ENCODE data around the gene IGLON5.
A peak's percentile ranks its signal among the peaks of the same experiment; 100 is the strongest.

The IGLON5 gene

DNA sequence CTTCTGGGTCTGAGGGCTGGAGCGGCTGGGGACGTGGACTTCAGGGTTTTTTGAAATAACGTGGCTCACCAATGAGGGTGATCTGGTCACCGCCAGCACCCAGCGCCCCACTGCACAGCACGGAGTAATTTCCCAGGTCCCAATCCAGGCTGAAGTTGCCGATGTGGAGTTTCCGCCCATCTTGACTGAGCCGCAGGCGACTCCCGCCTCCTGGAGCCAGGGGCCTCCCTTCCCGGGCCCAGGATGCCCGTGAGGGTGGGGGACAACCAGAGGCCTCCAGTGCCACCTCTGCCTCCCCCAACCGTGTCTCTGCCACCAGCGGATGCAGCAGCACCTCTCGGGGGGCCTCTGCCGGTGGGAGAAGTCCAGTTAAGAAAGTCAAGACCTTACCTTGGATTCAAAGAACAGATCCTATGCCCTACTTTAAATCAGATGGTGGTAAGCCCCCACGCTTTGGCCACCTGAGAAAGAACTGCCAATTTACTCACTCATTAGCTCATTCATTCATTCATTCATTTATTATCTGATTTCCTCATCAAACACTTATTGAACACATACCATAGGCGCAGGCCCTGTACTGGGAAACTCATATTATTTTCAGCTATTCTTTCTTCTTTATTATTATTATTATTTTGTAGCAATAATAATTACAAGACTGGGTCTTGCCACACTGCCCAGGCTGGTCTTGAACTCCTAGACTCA is 26.6 kb downstream of the IGLON5 start:
- no peak for TF ChIP-seq CTCF (IDR thresholded peaks at IDR 0.05; ENCODE audit: insufficient read depth, low read depth, low read length, missing control alignments)
- no peak overlapping the region for H3K4me3 ChIP-seq (ENCODE audit: low read depth, low read length)
- no peak for DNase-seq (ENCODE audit: low read depth)

DNA sequence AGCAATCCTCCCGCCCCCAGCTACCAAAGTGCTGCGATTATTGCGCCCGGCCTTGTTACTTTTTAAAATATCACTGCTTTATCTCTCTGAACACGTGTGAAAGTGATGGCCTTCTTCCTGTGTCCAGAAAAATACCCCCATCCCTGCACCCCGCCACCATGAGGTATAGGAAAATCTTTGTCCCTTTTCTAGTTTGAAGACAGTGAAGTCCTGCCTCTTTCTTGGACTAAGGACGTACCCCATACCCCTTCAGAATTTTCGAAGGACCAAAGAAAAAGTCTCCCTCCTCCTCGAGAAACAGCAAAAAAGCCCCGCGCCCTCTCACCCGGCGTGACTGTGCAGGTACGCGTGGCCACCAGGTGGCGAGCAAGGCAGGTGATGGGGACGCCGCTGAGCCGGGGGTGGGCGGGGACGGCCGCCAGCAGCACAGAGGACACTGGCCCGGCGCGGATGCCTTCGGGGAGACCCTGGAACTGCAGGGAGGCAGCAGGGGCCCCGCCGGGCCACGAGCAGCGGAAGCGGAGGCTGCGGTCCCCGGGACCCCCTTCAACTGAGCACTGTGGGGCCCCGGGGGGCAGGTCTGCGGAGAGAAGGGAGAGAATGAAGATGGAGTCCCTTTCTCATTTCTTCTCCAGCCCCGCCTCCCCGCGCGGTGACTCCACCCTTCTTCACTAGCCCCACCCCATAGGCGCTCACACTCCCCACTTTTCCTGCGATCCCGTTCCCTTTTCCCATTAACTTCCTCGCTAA is 27.3 kb downstream of the IGLON5 start:
- peak overlapping the region; percentile 58 for H3K4me3 ChIP-seq (ENCODE audit: low read depth, low read length)
- DNase-seq (ENCODE audit: low read depth): peak; percentile 89
- peak; percentile 89 for TF ChIP-seq CTCF (IDR thresholded peaks at IDR 0.05; ENCODE audit: insufficient read depth, low read depth, low read length, missing control alignments)

- DNase-seq (ENCODE audit: low read depth): no peak
- no peak for TF ChIP-seq CTCF (IDR thresholded peaks at IDR 0.05; ENCODE audit: insufficient read depth, low read depth, low read length, missing control alignments)
- peak overlapping the region; percentile 58 for H3K4me3 ChIP-seq (ENCODE audit: low read depth, low read length)
Measured at GRCh38 chr19:51339313-51339686, 27.9 kb downstream of the IGLON5 start.

DNA sequence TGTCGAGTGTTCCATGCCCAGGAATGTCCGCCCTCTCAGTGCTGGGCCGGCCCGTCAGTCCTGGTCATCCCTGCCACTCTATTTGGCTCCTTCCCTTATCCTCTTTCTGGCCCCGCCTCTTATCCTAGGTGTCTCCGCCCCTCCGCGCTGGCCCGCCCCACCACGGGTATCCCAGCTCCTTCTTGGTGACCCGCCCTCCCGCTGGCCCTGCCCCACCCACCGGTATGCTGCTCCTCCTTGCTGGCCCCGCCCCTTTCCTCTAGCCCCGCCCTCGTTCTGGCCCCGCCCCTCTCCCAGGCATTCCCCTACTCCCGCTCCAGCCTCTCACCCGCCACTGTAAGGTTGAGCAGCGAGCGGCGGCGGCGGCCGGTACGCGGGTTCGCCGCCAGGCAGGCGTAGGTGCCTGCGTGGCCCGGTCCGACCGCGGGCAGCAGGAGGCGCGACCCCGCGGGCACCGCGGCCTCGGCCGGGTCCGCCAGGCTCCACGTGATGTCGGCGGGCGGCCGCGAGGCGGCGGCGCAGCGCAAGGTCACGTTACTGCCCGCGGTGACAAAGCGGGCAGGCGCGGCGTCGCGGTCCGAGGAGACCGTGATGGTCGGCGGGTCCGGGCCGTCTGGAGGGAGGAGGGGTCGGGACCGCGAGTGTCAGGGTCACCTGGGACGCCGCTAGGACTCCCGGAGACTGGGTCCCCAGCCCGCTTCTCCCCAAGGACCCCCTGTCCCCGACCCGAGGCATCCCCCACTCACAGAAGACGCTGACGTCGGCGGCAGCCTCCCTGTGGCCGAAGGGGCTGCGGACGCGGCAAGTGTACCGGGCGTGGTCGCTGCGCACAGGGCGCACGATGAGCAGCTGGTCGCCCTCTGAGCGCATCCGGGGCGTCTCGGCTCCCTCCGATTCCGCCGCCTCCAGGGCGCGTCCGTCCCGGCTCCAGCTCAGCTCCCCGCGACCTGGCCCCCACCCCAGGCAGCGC is 28.5 kb downstream of the IGLON5 start:
- TF ChIP-seq CTCF (IDR thresholded peaks at IDR 0.05; ENCODE audit: insufficient read depth, low read depth, low read length, missing control alignments): peak; percentile 38
- H3K4me3 ChIP-seq (ENCODE audit: low read depth, low read length): peak overlapping the region; percentile 58
- peak; percentile 98 for DNase-seq (ENCODE audit: low read depth)

- TF ChIP-seq CTCF (IDR thresholded peaks at IDR 0.05; ENCODE audit: insufficient read depth, low read depth, low read length, missing control alignments): no peak
- H3K4me3 ChIP-seq (ENCODE audit: low read depth, low read length): no peak overlapping the region
- no peak for DNase-seq (ENCODE audit: low read depth)
Measured at GRCh38 chr19:51341066-51341465, 29.6 kb downstream of the IGLON5 start.

- no peak for DNase-seq (ENCODE audit: low read depth)
- no peak for TF ChIP-seq CTCF (IDR thresholded peaks at IDR 0.05; ENCODE audit: insufficient read depth, low read depth, low read length, missing control alignments)
- no peak within 1 kb of the TSS for H3K4me3 ChIP-seq (ENCODE audit: low read depth, low read length)
Measured at GRCh38 chr19:51341976-51342580, 30.6 kb downstream of the IGLON5 start, which contains the start of gene VSIG10L. VSIG10L (minus strand) TSS chr19:51342139; CDS start chr19:51342124, 15 bp downstream.
